ENCODE measurements around the gene CERS6. TPM values are rescaled to one million over a fixed set of nuclear protein-coding genes. Genes with fewer than 3 reads are reported as not detected.
A peak's percentile ranks its signal among the peaks of the same experiment; 100 is the strongest.

Gene CERS6
- total and polyA plus RNA-seq, 3 experiments from 2014 or later: 3.6 to 7.8 (median 7.7) TPM

GRCh38 chr2:168626647-168627046 is 170.6 kb downstream of the CERS6 start:
- H3K4me1 ChIP-seq (ENCODE audit: insufficient read depth, low read length): no peaks in the 10 kb centered on the region
- no peak overlapping the region for H3K4me3 ChIP-seq (ENCODE audit: low read length)
- Mint-ChIP-seq H3K4me1 (peaks cover 0 to 13% (median 6%) of the 10 kb centered on the region in 3 donors), H3K36me3 (peaks cover 0 to 3% (median 0%) of the 10 kb centered on the region in 3 donors), H3K27me3 (peaks cover 0 to 2% of the 10 kb centered on the region in 2 donors), H3K27ac (peak overlapping the region in 1 of 8 donors; percentile 32), H3K4me3 (no peak overlapping the region), H3K9me3 (no peaks in the 10 kb centered on the region)
- H3K27ac ChIP-seq (ENCODE audit: low read depth, low read length): no peak overlapping the region
- ChIA-PET CTCF (no interaction called here), POLR2A (no interaction called here)
- no peaks in the 10 kb centered on the region for H3K27me3 ChIP-seq (ENCODE audit: insufficient read depth, low read length, poor library complexity, severe bottlenecking)
- no peaks in the 10 kb centered on the region for H3K36me3 ChIP-seq (ENCODE audit: insufficient read depth, low read length)
- DNase-seq: no peak
- no peaks in the 10 kb centered on the region for H3K9me3 ChIP-seq (ENCODE audit: low read length)

GRCh38 chr2:168632709-168633121 is 176.6 kb downstream of the CERS6 start:
- CTCF ChIA-PET: no interaction called here
- POLR2A ChIA-PET: no interaction called here
- Histone ChIP-seq H3K27me3 (ENCODE audit: insufficient read depth, low read length, poor library complexity, severe bottlenecking) (no peaks in the 10 kb centered on the region), H3K4me3 (ENCODE audit: low read length) (no peak overlapping the region), H3K9me3 (ENCODE audit: low read length) (no peaks in the 10 kb centered on the region), H3K4me1 (ENCODE audit: insufficient read depth, low read length) (no peaks in the 10 kb centered on the region), H3K36me3 (ENCODE audit: insufficient read depth, low read length) (no peaks in the 10 kb centered on the region), H3K27ac (ENCODE audit: low read depth, low read length) (no peak overlapping the region)
- Mint-ChIP-seq H3K27me3 (peaks cover 0 to 2% of the 10 kb centered on the region in 2 donors), H3K4me3 (no peak overlapping the region), H3K27ac (no peak overlapping the region), H3K36me3 (peaks cover 0 to 3% (median 0%) of the 10 kb centered on the region in 3 donors), H3K9me3 (no peaks in the 10 kb centered on the region), H3K4me1 (peaks cover 0 to 1% (median 0%) of the 10 kb centered on the region in 3 donors)
- no peak for DNase-seq

GRCh38 chr2:168633200-168633599 is 177.1 kb downstream of the CERS6 start:
- no peak overlapping the region for H3K27ac Mint-ChIP-seq
- ChIA-PET POLR2A (no interaction called here), CTCF (no interaction called here)
- H3K27me3 Mint-ChIP-seq: peaks cover 0 to 2% of the 10 kb centered on the region in 2 donors
- H3K36me3 ChIP-seq (ENCODE audit: insufficient read depth, low read length): no peaks in the 10 kb centered on the region
- H3K9me3 Mint-ChIP-seq: no peaks in the 10 kb centered on the region
- H3K4me1 ChIP-seq (ENCODE audit: insufficient read depth, low read length): no peaks in the 10 kb centered on the region
- H3K4me3 Mint-ChIP-seq: no peak overlapping the region
- H3K4me3 ChIP-seq (ENCODE audit: low read length): no peak overlapping the region
- H3K9me3 ChIP-seq (ENCODE audit: low read length): no peaks in the 10 kb centered on the region
- peaks cover 0 to 3% (median 0%) of the 10 kb centered on the region in 3 donors for H3K36me3 Mint-ChIP-seq
- H3K27me3 ChIP-seq (ENCODE audit: insufficient read depth, low read length, poor library complexity, severe bottlenecking): no peaks in the 10 kb centered on the region
- H3K27ac ChIP-seq (ENCODE audit: low read depth, low read length): no peak overlapping the region
- no peak for DNase-seq
- H3K4me1 Mint-ChIP-seq: peaks cover 0 to 1% (median 0%) of the 10 kb centered on the region in 3 donors

DNA sequence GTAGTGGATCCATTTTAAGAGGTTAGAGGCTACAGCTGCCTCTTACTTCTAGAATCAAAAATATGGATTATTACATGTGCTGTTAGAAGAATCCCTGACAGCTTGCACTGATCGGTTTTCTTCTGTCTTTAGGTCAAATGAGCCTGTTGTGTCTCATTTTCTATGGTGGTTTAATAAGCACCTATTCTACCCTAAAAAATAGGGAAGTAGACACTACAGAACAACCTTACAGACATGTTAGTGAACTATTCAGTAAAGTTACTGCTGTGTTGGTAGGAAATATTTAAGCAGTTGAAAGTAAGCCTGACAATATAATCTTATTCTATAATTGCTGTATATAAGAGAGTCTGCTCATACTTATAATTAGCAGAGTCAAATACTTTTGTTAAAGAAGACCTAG is 177.8 kb downstream of the CERS6 start:
- H3K4me3 Mint-ChIP-seq: no peak overlapping the region
- H3K27me3 Mint-ChIP-seq: peaks cover 0 to 2% of the 10 kb centered on the region in 2 donors
- Histone ChIP-seq H3K4me3 (ENCODE audit: low read length) (no peak overlapping the region), H3K9me3 (ENCODE audit: low read length) (no peaks in the 10 kb centered on the region), H3K36me3 (ENCODE audit: insufficient read depth, low read length) (no peaks in the 10 kb centered on the region), H3K4me1 (ENCODE audit: insufficient read depth, low read length) (no peaks in the 10 kb centered on the region), H3K27ac (ENCODE audit: low read depth, low read length) (no peak overlapping the region), H3K27me3 (ENCODE audit: insufficient read depth, low read length, poor library complexity, severe bottlenecking) (no peaks in the 10 kb centered on the region)
- no peaks in the 10 kb centered on the region for H3K9me3 Mint-ChIP-seq
- POLR2A ChIA-PET: no interaction called here
- H3K36me3 Mint-ChIP-seq: peaks cover 0 to 3% (median 0%) of the 10 kb centered on the region in 3 donors
- no peak for DNase-seq
- H3K4me1 Mint-ChIP-seq: peaks cover 0 to 1% (median 0%) of the 10 kb centered on the region in 3 donors
- CTCF ChIA-PET: interaction anchor here (0.7 kb wide), 1 partner anchor 592 kb away, joined by 3 read pairs; no protein-coding TSS in a partner anchor
- H3K27ac Mint-ChIP-seq: no peak overlapping the region

DNA sequence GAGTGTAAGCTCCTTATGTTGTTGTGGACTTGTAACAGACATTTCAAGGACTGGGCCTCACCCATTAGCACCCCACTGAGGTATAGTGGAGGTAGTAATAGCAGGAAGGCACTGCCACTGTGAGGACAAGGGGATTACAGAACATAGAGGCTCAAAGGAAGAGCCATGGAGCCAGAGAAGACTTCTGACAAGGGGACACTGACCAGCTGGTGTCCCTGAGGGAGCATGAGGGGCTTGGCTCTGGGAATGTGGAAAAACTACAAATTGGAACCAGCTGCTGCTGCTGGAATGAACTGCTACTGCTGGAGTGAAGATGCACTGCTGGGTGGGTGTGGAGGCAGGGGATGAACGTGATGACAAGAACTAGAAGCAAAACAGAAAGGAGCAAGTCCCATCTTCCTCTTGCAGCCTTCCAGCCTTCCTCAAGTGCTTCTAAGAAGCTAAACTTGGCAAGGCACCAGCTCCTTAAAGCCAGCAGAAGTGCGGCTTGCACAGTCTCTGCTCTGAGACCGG is 179.0 kb downstream of the CERS6 start:
- Histone ChIP-seq H3K4me3 (ENCODE audit: low read length) (no peak overlapping the region), H3K36me3 (ENCODE audit: insufficient read depth, low read length) (no peaks in the 10 kb centered on the region), H3K27ac (ENCODE audit: low read depth, low read length) (no peak overlapping the region), H3K27me3 (ENCODE audit: insufficient read depth, low read length, poor library complexity, severe bottlenecking) (no peaks in the 10 kb centered on the region), H3K9me3 (ENCODE audit: low read length) (no peaks in the 10 kb centered on the region), H3K4me1 (ENCODE audit: insufficient read depth, low read length) (no peaks in the 10 kb centered on the region)
- ChIA-PET POLR2A (no interaction called here), CTCF (no interaction called here)
- H3K27me3 Mint-ChIP-seq: no peaks in the 10 kb centered on the region
- H3K36me3 Mint-ChIP-seq: no peaks in the 10 kb centered on the region
- no peak overlapping the region for H3K4me3 Mint-ChIP-seq
- H3K27ac Mint-ChIP-seq: peak overlapping the region in 1 of 8 donors; percentile 47
- no peaks in the 10 kb centered on the region for H3K9me3 Mint-ChIP-seq
- no peak for DNase-seq
- H3K4me1 Mint-ChIP-seq: peaks cover 0 to 1% (median 0%) of the 10 kb centered on the region in 3 donors

GRCh38 chr2:168639018-168639417 is 182.9 kb downstream of the CERS6 start:
- ChIA-PET POLR2A (no interaction called here), CTCF (no interaction called here)
- peaks cover 0 to 1% (median 0%) of the 10 kb centered on the region in 3 donors for H3K4me1 Mint-ChIP-seq

GRCh38 chr2:168639441-168639898 is 183.4 kb downstream of the CERS6 start:
- CTCF ChIA-PET: no interaction called here
- no peaks in the 10 kb centered on the region for H3K9me3 Mint-ChIP-seq

More at GRCh38 chr2:168639018-168639417, 182.9 kb downstream of the CERS6 start:
- Histone ChIP-seq H3K27me3 (ENCODE audit: insufficient read depth, low read length, poor library complexity, severe bottlenecking) (no peaks in the 10 kb centered on the region), H3K4me3 (ENCODE audit: low read length) (no peak overlapping the region), H3K4me1 (ENCODE audit: insufficient read depth, low read length) (no peaks in the 10 kb centered on the region), H3K27ac (ENCODE audit: low read depth, low read length) (no peak overlapping the region), H3K9me3 (ENCODE audit: low read length) (no peaks in the 10 kb centered on the region), H3K36me3 (ENCODE audit: insufficient read depth, low read length) (no peaks in the 10 kb centered on the region)
- H3K27me3 Mint-ChIP-seq: no peaks in the 10 kb centered on the region
- H3K27ac Mint-ChIP-seq: no peak overlapping the region
- no peaks in the 10 kb centered on the region for H3K36me3 Mint-ChIP-seq
- DNase-seq: no peak
- H3K4me3 Mint-ChIP-seq: no peak overlapping the region
- H3K9me3 Mint-ChIP-seq: no peaks in the 10 kb centered on the region

DNA sequence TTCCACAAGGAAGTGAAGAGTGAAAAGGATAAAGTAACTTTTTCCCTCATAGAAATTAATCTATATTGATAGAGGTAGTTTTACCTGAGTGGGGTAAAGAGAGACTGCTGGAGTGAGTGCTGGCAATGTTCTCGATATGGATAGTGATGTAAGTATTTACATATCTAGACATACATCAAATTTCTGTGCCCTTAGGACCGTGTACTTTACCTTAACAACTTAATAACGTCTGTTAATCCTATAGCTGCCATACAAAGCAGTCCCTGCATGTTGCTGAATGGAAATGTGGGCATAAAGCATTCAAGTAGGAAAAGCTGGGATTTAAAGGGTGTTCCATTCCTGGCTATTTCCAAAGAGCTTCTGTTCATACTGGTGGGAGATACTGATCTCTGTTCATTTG is 184.0 kb downstream of the CERS6 start:
- Histone ChIP-seq H3K36me3 (ENCODE audit: insufficient read depth, low read length) (no peaks in the 10 kb centered on the region), H3K27me3 (ENCODE audit: insufficient read depth, low read length, poor library complexity, severe bottlenecking) (no peaks in the 10 kb centered on the region), H3K27ac (ENCODE audit: low read depth, low read length) (no peak overlapping the region), H3K9me3 (ENCODE audit: low read length) (no peaks in the 10 kb centered on the region), H3K4me3 (ENCODE audit: low read length) (no peak overlapping the region), H3K4me1 (ENCODE audit: insufficient read depth, low read length) (no peaks in the 10 kb centered on the region)
- ChIA-PET POLR2A (no interaction called here), CTCF (no interaction called here)
- Mint-ChIP-seq H3K27me3 (no peaks in the 10 kb centered on the region), H3K4me1 (peaks cover 0 to 3% (median 0%) of the 10 kb centered on the region in 3 donors), H3K9me3 (no peaks in the 10 kb centered on the region), H3K36me3 (no peaks in the 10 kb centered on the region), H3K27ac (no peak overlapping the region), H3K4me3 (no peak overlapping the region)
- DNase-seq: no peak

More at GRCh38 chr2:168639441-168639898, 183.4 kb downstream of the CERS6 start:
- Histone ChIP-seq H3K4me3 (ENCODE audit: low read length) (no peak overlapping the region), H3K36me3 (ENCODE audit: insufficient read depth, low read length) (no peaks in the 10 kb centered on the region), H3K27me3 (ENCODE audit: insufficient read depth, low read length, poor library complexity, severe bottlenecking) (no peaks in the 10 kb centered on the region), H3K27ac (ENCODE audit: low read depth, low read length) (no peak overlapping the region), H3K4me1 (ENCODE audit: insufficient read depth, low read length) (no peaks in the 10 kb centered on the region), H3K9me3 (ENCODE audit: low read length) (no peaks in the 10 kb centered on the region)
- POLR2A ChIA-PET: no interaction called here
- DNase-seq: no peak
- Mint-ChIP-seq H3K4me3 (no peak overlapping the region), H3K36me3 (no peaks in the 10 kb centered on the region), H3K27me3 (no peaks in the 10 kb centered on the region), H3K27ac (peak overlapping the region in 2 of 8 donors; percentile 8 to 66), H3K4me1 (peaks cover 0 to 3% (median 0%) of the 10 kb centered on the region in 3 donors)
